H1 (cell line): ENCODE measurements around the gene JAKMIP1. TPM values are rescaled to one million over a fixed set of nuclear protein-coding genes. Genes with fewer than 3 reads are reported as not detected.

ENCODE experiments used
- CTCF ChIA-PET: fragments of 300-600 bp; sonication (Branson Sonifier 250); formaldehyde crosslinking; loops from one replicate; lab custom pipeline; 2021; ENCODE audit not compliant: partially characterized antibody; lab: Charles Lee
- POLR2A ChIA-PET: fragments of 300-600 bp; sonication (Branson Sonifier 250); formaldehyde crosslinking; loops from one replicate; lab custom pipeline; 2021; ENCODE audit warnings: inconsistent platforms; ENCODE audit not compliant: partially characterized antibody; lab: Charles Lee
- DNase-seq, 2 experiments: peaks; one replicate each; pipeline versions ENCODE4 v3.0.0 to v3.0.0-alpha.2; 2010 to 2022; ENCODE audit warnings: low spot score in 2 of 2, low read depth in 1 of 2, mixed read lengths in 1 of 2
- FAIRE-seq: peaks from 2 replicates; lab custom pipeline; 2011; peaks lifted over from hg19 to GRCh38; lab: Jason Lieb, UNC
- H2AFZ ChIP-seq: 2 replicates; pipeline ENCODE4 v1.8.1; 2012; ENCODE audit warnings: low read length, inconsistent platforms
- H2AK5ac ChIP-seq: 2 replicates; pipeline ENCODE4 v1.6.1; 2013; ENCODE audit warnings: low read depth, low read length
- H2BK120ac ChIP-seq: replicated peaks from 2 replicates; pipeline ENCODE3; 2013; ENCODE audit warnings: low read depth, low read length, inconsistent platforms
- H2BK12ac ChIP-seq: 2 replicates; pipeline ENCODE4 v1.6.1; 2013; ENCODE audit warnings: low read depth, low read length
- H2BK15ac ChIP-seq: 2 replicates; pipeline ENCODE4 v1.6.1; 2013; ENCODE audit warnings: low read length
- H2BK20ac ChIP-seq: 2 replicates; pipeline ENCODE4 v1.6.1; 2013; ENCODE audit warnings: low read length
- H2BK5ac ChIP-seq: 2 replicates; pipeline ENCODE4 v1.6.1; 2013; ENCODE audit warnings: low read depth, low read length
- H3K14ac ChIP-seq: 2 replicates; pipeline ENCODE4 v1.6.1; 2013; ENCODE audit warnings: inconsistent platforms; ENCODE audit not compliant: insufficient read length
- H3K18ac ChIP-seq: 2 replicates; pipeline ENCODE4 v1.6.1; 2013; ENCODE audit warnings: low read length; ENCODE audit errors: extremely low read depth
- H3K23ac ChIP-seq: 2 replicates; pipeline ENCODE4 v1.6.1; 2013; ENCODE audit warnings: inconsistent platforms; ENCODE audit not compliant: insufficient read length
- H3K23me2 ChIP-seq: 2 replicates; pipeline ENCODE4 v1.6.1; 2013; ENCODE audit warnings: low read depth, low read length
- H3K27ac ChIP-seq: 2 replicates; pipeline ENCODE4 v1.6.1; 2011; ENCODE audit warnings: low read depth, low read length, inconsistent platforms
- H3K27me3 ChIP-seq, 4 experiments: replicated peaks in 1 of 4; 1 replicate in 1 of 4; 2 replicates in 3 of 4; pipeline versions ENCODE4 v1.6.1 to v1.8.1; 2011 to 2013; ENCODE audit warnings: low read length in 3 of 4, mild to moderate bottlenecking in 3 of 4, inconsistent platforms in 2 of 4, mixed read lengths in 2 of 4, moderate library complexity in 1 of 4; ENCODE audit not compliant: control insufficient read depth in 3 of 4, insufficient read depth in 3 of 4; ENCODE audit errors: extremely low read depth in 1 of 4
- H3K36me3 ChIP-seq, 4 experiments: 2 replicates each; pipeline versions ENCODE4 v1.6.1 to v1.8.1; 2011 to 2013; ENCODE audit warnings: mild to moderate bottlenecking in 4 of 4, low read length in 3 of 4, moderate library complexity in 2 of 4, control low read depth in 1 of 4, inconsistent platforms in 1 of 4; ENCODE audit not compliant: insufficient read depth in 4 of 4, control insufficient read depth in 2 of 4
- H3K4ac ChIP-seq: replicated peaks from 2 replicates; pipeline ENCODE3; 2013; ENCODE audit warnings: low read length, low read depth, mixed read lengths, inconsistent platforms; ENCODE audit not compliant: insufficient read length
- H3K4me1 ChIP-seq, 4 experiments: replicated peaks in 1 of 4; 1 replicate in 1 of 4; 2 replicates in 3 of 4; pipeline versions ENCODE4 v1.6.1 to v1.8.1; 2011 to 2013; ENCODE audit warnings: low read length in 3 of 4, inconsistent platforms in 2 of 4, mixed read lengths in 1 of 4; ENCODE audit not compliant: insufficient read depth in 4 of 4, control insufficient read depth in 3 of 4
- H3K4me2 ChIP-seq, 2 experiments: 2 replicates each; pipeline versions ENCODE4 v1.6.1 to v1.8.1; 2011 to 2013; ENCODE audit warnings: low read depth in 2 of 2, low read length in 2 of 2, control low read depth in 1 of 2, inconsistent platforms in 1 of 2, mild to moderate bottlenecking in 1 of 2; ENCODE audit not compliant: insufficient read depth in 1 of 2
- H3K4me3 ChIP-seq, 4 experiments: fragments of 200-600, 300-600 bp in 1 of 4; sonication (generic), shearing (Covaris generic), sonication (Bioruptor Twin) in 1 of 4; 2 replicates each; pipeline versions ENCODE4 v1.5.1 to v1.8.1; 2011 to 2016; ENCODE audit warnings: low read length in 4 of 4, low read depth in 3 of 4, control low read depth in 2 of 4, inconsistent platforms in 2 of 4, mild to moderate bottlenecking in 2 of 4, mixed read lengths in 1 of 4, moderate library complexity in 1 of 4; ENCODE audit not compliant: insufficient read depth in 2 of 4; ENCODE audit errors: extremely low read depth in 1 of 4
- H3K56ac ChIP-seq: replicated peaks from 2 replicates; pipeline ENCODE3; 2013; ENCODE audit warnings: low read depth, mild to moderate bottlenecking, mixed read lengths, low read length, inconsistent platforms; ENCODE audit not compliant: insufficient read length
- H3K79me1 ChIP-seq: 2 replicates; pipeline ENCODE4 v1.6.1; 2013; ENCODE audit warnings: low read depth, low read length, control low read depth
- H3K79me2 ChIP-seq, 2 experiments: 2 replicates each; pipeline versions ENCODE4 v1.6.1 to v1.8.1; 2012 to 2013; ENCODE audit warnings: low read length in 2 of 2, mild to moderate bottlenecking in 2 of 2, inconsistent platforms in 1 of 2; ENCODE audit not compliant: insufficient read depth in 2 of 2, control insufficient read depth in 1 of 2
- H3K9ac ChIP-seq, 4 experiments: replicated peaks in 1 of 4; 1 replicate in 1 of 4; 2 replicates in 3 of 4; pipeline versions ENCODE4 v1.6.1 to v1.8.1; 2011 to 2013; ENCODE audit warnings: low read depth in 3 of 4, low read length in 3 of 4, control low read depth in 2 of 4, mild to moderate bottlenecking in 2 of 4, moderate library complexity in 2 of 4, inconsistent platforms in 1 of 4; ENCODE audit errors: extremely low read depth in 1 of 4
- H3K9me3 ChIP-seq, 2 experiments: 2 replicates each; pipeline versions ENCODE4 v1.6.1 to v1.8.1; 2012 to 2013; ENCODE audit warnings: mild to moderate bottlenecking in 2 of 2, moderate library complexity in 2 of 2, control low read depth in 1 of 2, inconsistent platforms in 1 of 2, low read depth in 1 of 2, low read length in 1 of 2, mixed read lengths in 1 of 2; ENCODE audit not compliant: insufficient read depth in 2 of 2
- H4K20me1 ChIP-seq, 2 experiments: replicated peaks in 1 of 2; 2 replicates each; pipeline versions ENCODE3 to v1.8.1; 2011 to 2013; ENCODE audit warnings: inconsistent platforms in 2 of 2, low read length in 2 of 2, mild to moderate bottlenecking in 1 of 2; ENCODE audit not compliant: insufficient read depth in 2 of 2, control insufficient read depth in 1 of 2
- H4K5ac ChIP-seq: 2 replicates; pipeline ENCODE4 v1.6.1; 2013; ENCODE audit warnings: low read length, low read depth, mixed read lengths, inconsistent platforms; ENCODE audit not compliant: insufficient read length
- H4K8ac ChIP-seq: 2 replicates; pipeline ENCODE4 v1.8.0; 2013; ENCODE audit warnings: mild to moderate bottlenecking, moderate library complexity, low read length, inconsistent platforms; ENCODE audit not compliant: insufficient read depth; ENCODE audit errors: extremely low read depth
- H4K91ac ChIP-seq: replicated peaks from 2 replicates; pipeline ENCODE3; 2013; ENCODE audit warnings: low read length, mixed read lengths, inconsistent platforms; ENCODE audit not compliant: insufficient read length
- BACH1 ChIP-seq: IDR thresholded peaks from 2 replicates; pipeline ENCODE4 v1.6.1; 2012; ENCODE audit warnings: low read length, improper control_type of control experiment
- KDM1A ChIP-seq: fragments of 200-600, 300-600 bp; sonication (generic); IDR thresholded peaks from 2 replicates; pipeline ENCODE4 v1.7.1; 2016; ENCODE audit warnings: mild to moderate bottlenecking, low read length, borderline replicate concordance
- KDM5A ChIP-seq: fragments of 200-600 bp; IDR thresholded peaks from 2 replicates; pipeline ENCODE4 v1.7.1; 2012; ENCODE audit warnings: mild to moderate bottlenecking, low read length, inconsistent platforms, mixed read lengths
- SAP30 ChIP-seq: fragments of 300-600 bp; sonication (generic); IDR thresholded peaks from 2 replicates; pipeline ENCODE4 v1.7.1; 2012; ENCODE audit warnings: low read length, moderate library complexity, mild to moderate bottlenecking, inconsistent platforms; ENCODE audit not compliant: insufficient read depth, insufficient replicate concordance
- SIX5 ChIP-seq: IDR thresholded peaks from 2 replicates; pipeline ENCODE4 v1.6.1; 2011; ENCODE audit warnings: mild to moderate bottlenecking, low read depth, low read length
- TAF1 ChIP-seq: IDR thresholded peaks from 2 replicates; pipeline ENCODE4 v1.6.1; 2011; ENCODE audit warnings: mild to moderate bottlenecking, low read depth, low read length
- TAF7 ChIP-seq: optimal IDR thresholded peaks from 2 replicates; pipeline ENCODE3; 2011; ENCODE audit warnings: low read depth, mild to moderate bottlenecking, inconsistent platforms, low read length, moderate library complexity, borderline replicate concordance
- ZNF274 ChIP-seq: IDR thresholded peaks from 2 replicates; pipeline ENCODE4 v1.7.0; 2012; ENCODE audit warnings: low read length, borderline replicate concordance; ENCODE audit errors: extremely low read depth
- WGBS, 2 experiments: shearing (Covaris generic) in 1 of 2; methylation state at CpG; one replicate each; pipeline versions ENCODE4 v1.1.6 to v1.1.7; 2013 to 2015; ENCODE audit warnings: low lambda C conversion rate in 2 of 2, mixed read lengths in 2 of 2, inconsistent platforms in 1 of 2, low coverage in 1 of 2, missing lambda C conversion rate in 1 of 2; ENCODE audit not compliant: insufficient replicate concordance in 2 of 2, insufficient coverage in 1 of 2, insufficient read length in 1 of 2; ENCODE audit errors: extremely low coverage in 1 of 2, missing lambda C conversion rate in 1 of 2; 5-methylcytosine and 5-hydroxymethylcytosine counted together
- polyA plus RNA-seq, 7 experiments: library from polyadenylated mRNA; depleted of rRNA in 3 of 7; stranded (reverse) in 5 of 7; unstranded in 2 of 7; fragments of >200 nt in 5 of 7; fragments of 200-250 nt in 2 of 7; gene quantifications; 1 replicate in 5 of 7; 2 replicates in 1 of 7; 4 replicates in 1 of 7; pipeline versions ENCODE4 v1.2.1 to v1.2.3, GENCODE V29; 2011 to 2013; ENCODE audit warnings: missing spikeins in 2 of 7, mixed read lengths in 2 of 7
- total RNA-seq: library from RNA; stranded (reverse); fragmentation: NEBNext Ultra II Directional; extraction: Animal tissue kit (Norgen Biotek cat#: 25700); gene quantifications from 2 replicates; pipeline ENCODE4 v1.2.1, GENCODE V29; 2021
- TF ChIP-seq, protein P1 (sequence below): IDR thresholded peaks from 2 replicates; pipeline ENCODE4 v1.6.1; 2012; ENCODE audit warnings: inconsistent platforms
- TF ChIP-seq, protein P2 (sequence below): IDR thresholded peaks from 2 replicates; pipeline ENCODE4 v1.6.1; 2011; ENCODE audit warnings: low read length, improper control_type of control experiment
- TF ChIP-seq, protein P3 (sequence below), 3 experiments: IDR thresholded peaks; 1 replicate in 2 of 3; 2 replicates in 1 of 3; pipeline versions ENCODE4 v1.5.1 to v1.6.1; 2011; ENCODE audit warnings: low read length in 3 of 3, mild to moderate bottlenecking in 3 of 3, inconsistent platforms in 2 of 3, low read depth in 1 of 3, moderate library complexity in 1 of 3; ENCODE audit not compliant: insufficient read depth in 1 of 3; ENCODE audit errors: control extremely low read depth in 1 of 3

JAKMIP1 gene
- total and polyA plus RNA-seq, 2 of the 8 experiments (the other 6 are each of a cell fraction or from before 2014, with no cell fraction given), result 2.5 to 4.4 TPM

DNA sequence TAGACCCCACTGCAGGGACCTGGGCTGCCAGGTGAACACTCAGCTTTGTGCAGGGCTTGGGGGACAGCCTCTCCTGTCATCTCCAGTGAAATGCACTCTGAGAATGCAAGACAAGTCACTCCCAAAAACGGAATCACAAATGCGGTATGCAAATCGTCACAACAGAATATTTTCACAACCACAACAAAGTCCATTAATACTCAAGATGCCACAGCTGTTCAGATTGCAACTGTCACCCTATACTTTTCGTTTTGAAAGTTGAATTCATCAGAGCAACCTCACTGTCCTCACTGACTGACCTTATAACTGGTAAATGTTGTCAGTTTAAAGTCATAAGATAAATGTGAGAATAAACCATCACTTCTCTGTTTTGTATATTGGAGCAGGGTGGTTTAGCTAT lies 16.6 kb downstream of the JAKMIP1 start:
- H2AK5ac ChIP-seq, result no peak overlapping the region
- POLR2A ChIA-PET, result no interaction called here
- no peak overlapping the region for H3K4me3 ChIP-seq
- no peak overlapping the region for H3K4me2 ChIP-seq
- no peak overlapping the region for H2BK12ac ChIP-seq
- no peak overlapping the region for H2BK15ac ChIP-seq
- H2BK5ac ChIP-seq, result no peak overlapping the region
- no peak overlapping the region for H3K27ac ChIP-seq
- H3K23ac ChIP-seq, result no peak overlapping the region
- H4K20me1 ChIP-seq, result no peaks in the 10 kb centered on the region
- CTCF ChIA-PET, result no interaction called here
- H3K79me1 ChIP-seq, result no peaks in the 10 kb centered on the region
- H3K79me2 ChIP-seq, result no peaks in the 10 kb centered on the region
- TF ChIP-seq SIX5 (no peak), ZNF274 (no peak), KDM5A (no peak), TAF7 (no peak), TAF1 (no peak), KDM1A (no peak), SAP30 (no peak), BACH1 (no peak)
- TF ChIP-seq, protein P1, sequence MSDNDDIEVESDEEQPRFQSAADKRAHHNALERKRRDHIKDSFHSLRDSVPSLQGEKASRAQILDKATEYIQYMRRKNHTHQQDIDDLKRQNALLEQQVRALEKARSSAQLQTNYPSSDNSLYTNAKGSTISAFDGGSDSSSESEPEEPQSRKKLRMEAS, result no peak
- TF ChIP-seq, protein P2, sequence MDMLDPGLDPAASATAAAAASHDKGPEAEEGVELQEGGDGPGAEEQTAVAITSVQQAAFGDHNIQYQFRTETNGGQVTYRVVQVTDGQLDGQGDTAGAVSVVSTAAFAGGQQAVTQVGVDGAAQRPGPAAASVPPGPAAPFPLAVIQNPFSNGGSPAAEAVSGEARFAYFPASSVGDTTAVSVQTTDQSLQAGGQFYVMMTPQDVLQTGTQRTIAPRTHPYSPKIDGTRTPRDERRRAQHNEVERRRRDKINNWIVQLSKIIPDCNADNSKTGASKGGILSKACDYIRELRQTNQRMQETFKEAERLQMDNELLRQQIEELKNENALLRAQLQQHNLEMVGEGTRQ, result no peak
- TF ChIP-seq, protein P3, sequence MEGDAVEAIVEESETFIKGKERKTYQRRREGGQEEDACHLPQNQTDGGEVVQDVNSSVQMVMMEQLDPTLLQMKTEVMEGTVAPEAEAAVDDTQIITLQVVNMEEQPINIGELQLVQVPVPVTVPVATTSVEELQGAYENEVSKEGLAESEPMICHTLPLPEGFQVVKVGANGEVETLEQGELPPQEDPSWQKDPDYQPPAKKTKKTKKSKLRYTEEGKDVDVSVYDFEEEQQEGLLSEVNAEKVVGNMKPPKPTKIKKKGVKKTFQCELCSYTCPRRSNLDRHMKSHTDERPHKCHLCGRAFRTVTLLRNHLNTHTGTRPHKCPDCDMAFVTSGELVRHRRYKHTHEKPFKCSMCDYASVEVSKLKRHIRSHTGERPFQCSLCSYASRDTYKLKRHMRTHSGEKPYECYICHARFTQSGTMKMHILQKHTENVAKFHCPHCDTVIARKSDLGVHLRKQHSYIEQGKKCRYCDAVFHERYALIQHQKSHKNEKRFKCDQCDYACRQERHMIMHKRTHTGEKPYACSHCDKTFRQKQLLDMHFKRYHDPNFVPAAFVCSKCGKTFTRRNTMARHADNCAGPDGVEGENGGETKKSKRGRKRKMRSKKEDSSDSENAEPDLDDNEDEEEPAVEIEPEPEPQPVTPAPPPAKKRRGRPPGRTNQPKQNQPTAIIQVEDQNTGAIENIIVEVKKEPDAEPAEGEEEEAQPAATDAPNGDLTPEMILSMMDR (IDR thresholded peaks at IDR 0.05; ENCODE audit: control extremely low read depth in 1 of 3, insufficient read depth in 1 of 3, low read depth in 1 of 3, low read length in 3 of 3), result no peak
- DNase-seq (no peak), FAIRE-seq (no peak)
- H3K18ac ChIP-seq, result no peak overlapping the region
- H3K4me1 ChIP-seq, result no peaks in the 10 kb centered on the region
- H3K36me3 ChIP-seq, result no peaks in the 10 kb centered on the region
- H2BK20ac ChIP-seq, result no peak overlapping the region
- H4K5ac ChIP-seq, result no peak overlapping the region
- no peak overlapping the region for H3K9ac ChIP-seq
- no peak overlapping the region for H3K4ac ChIP-seq
- no peaks in the 10 kb centered on the region; the same call in 1 of the 2 replicates for H3K23me2 ChIP-seq
- no peak overlapping the region for H3K56ac ChIP-seq
- H4K8ac ChIP-seq, result no peak overlapping the region
- H3K14ac ChIP-seq, result no peak overlapping the region
- WGBS, 2 experiments, result 87% methylated on average over 4 of the region's 4 CpGs; no CpG with 5 or more reads in 1 of the 2 experiments
- no peak overlapping the region for H2AFZ ChIP-seq
- no peaks in the 10 kb centered on the region for H3K27me3 ChIP-seq
- no peak overlapping the region for H4K91ac ChIP-seq
- H3K9me3 ChIP-seq, result no peaks in the 10 kb centered on the region
- no peak overlapping the region for H2BK120ac ChIP-seq
